Measurements from ENCODE around the gene ABCA13. TPM values are rescaled to one million over a fixed set of nuclear protein-coding genes. Genes with fewer than 3 reads are reported as not detected.

Gene ABCA13
- total RNA-seq, 4 donors from 2014 or later, result under 0.01 to 0.26 (median 0.06) TPM; not detected in 1

- WGBS, result 91% methylated on average over 4 of the region's 4 CpGs
- intact Hi-C loops (cut with DNase I), result no loop called here
Measured at GRCh38 chr7:48627164-48627563, 455.9 kb downstream of the ABCA13 start.

GRCh38 chr7:48628793-48629349 lies 457.6 kb downstream of the ABCA13 start:
- Histone ChIP-seq H3K36me3 (no peaks in the 10 kb centered on the region), H3K4me1 (no peaks in the 10 kb centered on the region), H3K4me3 (no peak overlapping the region), H3K27me3 (no peaks in the 10 kb centered on the region), H3K27ac (replicated peaks in 1 of 4) (no peak overlapping the region), H3K9me3 (peaks cover 0 to 4% (median 0%) of the 10 kb centered on the region in 4 donors)
- WGBS, result 68% methylated on average over 5 of the region's 5 CpGs
- TF ChIP-seq POLR2AphosphoS5 (IDR thresholded peaks at IDR 0.05) (no peak), EP300 (IDR thresholded peaks at IDR 0.05) (no peak), CTCF (IDR thresholded peaks at IDR 0.05) (no peak), POLR2A (IDR thresholded peaks at IDR 0.05; ENCODE audit: low read depth) (no peak)
- DNase-seq (ENCODE audit: extremely low spot score), result no peak
- intact Hi-C loops (cut with DNase I), result no loop called here

More at GRCh38 chr7:48627164-48627563, 455.9 kb downstream of the ABCA13 start:
- TF ChIP-seq EP300 (IDR thresholded peaks at IDR 0.05) (no peak), CTCF (IDR thresholded peaks at IDR 0.05) (no peak), POLR2A (IDR thresholded peaks at IDR 0.05; ENCODE audit: low read depth) (no peak), POLR2AphosphoS5 (IDR thresholded peaks at IDR 0.05) (no peak)
- H3K9me3 ChIP-seq, result peaks cover 0 to 4% (median 0%) of the 10 kb centered on the region in 4 donors
- H3K36me3 ChIP-seq, result no peaks in the 10 kb centered on the region
- H3K4me1 ChIP-seq, result no peaks in the 10 kb centered on the region
- H3K27ac ChIP-seq (replicated peaks in 1 of 4), result no peak overlapping the region
- no peaks in the 10 kb centered on the region for H3K27me3 ChIP-seq
- H3K4me3 ChIP-seq, result no peak overlapping the region
- DNase-seq (ENCODE audit: extremely low spot score), result no peak

GRCh38 chr7:48634116-48634632 lies 462.9 kb downstream of the ABCA13 start:
- Histone ChIP-seq H3K9me3 (no peaks in the 10 kb centered on the region), H3K36me3 (no peaks in the 10 kb centered on the region)
- WGBS, result 80% methylated on average over 2 of the region's 2 CpGs

GRCh38 chr7:48635796-48636195 lies 464.5 kb downstream of the ABCA13 start:
- peaks cover 0 to 7% (median 0%) of the 10 kb centered on the region in 4 donors for H3K4me1 ChIP-seq
- no peak for DNase-seq (ENCODE audit: extremely low spot score)
- no peaks in the 10 kb centered on the region for H3K36me3 ChIP-seq
- H3K4me3 ChIP-seq, result no peak overlapping the region
- WGBS, result 100% methylated on average over 1 of the region's 1 CpG
- intact Hi-C loops (cut with DNase I), result no loop called here
- H3K9me3 ChIP-seq, result no peaks in the 10 kb centered on the region
- no peak overlapping the region for H3K27ac ChIP-seq (replicated peaks in 1 of 4)
- no peaks in the 10 kb centered on the region for H3K27me3 ChIP-seq
- no peak for TF ChIP-seq POLR2AphosphoS5 (IDR thresholded peaks at IDR 0.05)
- TF ChIP-seq EP300 (IDR thresholded peaks at IDR 0.05), result no peak
- TF ChIP-seq CTCF (IDR thresholded peaks at IDR 0.05), result no peak
- TF ChIP-seq POLR2A (IDR thresholded peaks at IDR 0.05; ENCODE audit: low read depth), result no peak

More at GRCh38 chr7:48634116-48634632, 462.9 kb downstream of the ABCA13 start:
- no peak overlapping the region for H3K4me3 ChIP-seq
- peaks cover 0 to 7% (median 0%) of the 10 kb centered on the region in 4 donors for H3K4me1 ChIP-seq
- H3K27me3 ChIP-seq, result no peaks in the 10 kb centered on the region
- no peak for DNase-seq (ENCODE audit: extremely low spot score)
- TF ChIP-seq POLR2A (IDR thresholded peaks at IDR 0.05; ENCODE audit: low read depth), result no peak
- no peak for TF ChIP-seq EP300 (IDR thresholded peaks at IDR 0.05)
- no peak for TF ChIP-seq POLR2AphosphoS5 (IDR thresholded peaks at IDR 0.05)
- TF ChIP-seq CTCF (IDR thresholded peaks at IDR 0.05), result no peak
- no peak overlapping the region for H3K27ac ChIP-seq (replicated peaks in 1 of 4)
- intact Hi-C loops (cut with DNase I), result no loop called here

Data from esophagus muscularis mucosa (tissue), 4 donors.